ENCODE results near the gene A4GALT. TPM values are rescaled to one million over a fixed set of nuclear protein-coding genes. Genes with fewer than 3 reads are reported as not detected.

The A4GALT gene
- total RNA-seq, 2 experiments from 2014 or later: not detected

GRCh38 chr22:42693763-42694683, 26.6 kb downstream of the A4GALT start:
- no peaks in the 10 kb centered on the region for H3K9me3 Mint-ChIP-seq
- DNase-seq: no peak
- Histone ChIP-seq H3K27me3 (ENCODE audit: control insufficient read depth in 1 of 2, insufficient read depth in 2 of 2, low read length in 2 of 2) (no peaks in the 10 kb centered on the region), H3K36me3 (ENCODE audit: insufficient read depth, low read length) (no peaks in the 10 kb centered on the region), H3K27ac (ENCODE audit: low read depth in 1 of 2, low read length in 2 of 2) (no peak overlapping the region), H3K9me3 (ENCODE audit: control insufficient read depth in 1 of 2, insufficient read depth in 1 of 2, low read length in 2 of 2) (peaks cover 0 to 5% of the 10 kb centered on the region in 2 experiments), H3K4me3 (ENCODE audit: low read length) (no peak overlapping the region), H3K4me1 (ENCODE audit: insufficient read depth, low read length) (no peaks in the 10 kb centered on the region)
- intact Hi-C loops (cut with DNase I, micrococcal nuclease): no loop called here
- no peaks in the 10 kb centered on the region for H3K36me3 Mint-ChIP-seq (ENCODE audit: low read depth)
- no peak overlapping the region for H3K27ac Mint-ChIP-seq
- H3K4me1 Mint-ChIP-seq (ENCODE audit: low read depth): no peaks in the 10 kb centered on the region
- TF ChIP-seq, protein P1, sequence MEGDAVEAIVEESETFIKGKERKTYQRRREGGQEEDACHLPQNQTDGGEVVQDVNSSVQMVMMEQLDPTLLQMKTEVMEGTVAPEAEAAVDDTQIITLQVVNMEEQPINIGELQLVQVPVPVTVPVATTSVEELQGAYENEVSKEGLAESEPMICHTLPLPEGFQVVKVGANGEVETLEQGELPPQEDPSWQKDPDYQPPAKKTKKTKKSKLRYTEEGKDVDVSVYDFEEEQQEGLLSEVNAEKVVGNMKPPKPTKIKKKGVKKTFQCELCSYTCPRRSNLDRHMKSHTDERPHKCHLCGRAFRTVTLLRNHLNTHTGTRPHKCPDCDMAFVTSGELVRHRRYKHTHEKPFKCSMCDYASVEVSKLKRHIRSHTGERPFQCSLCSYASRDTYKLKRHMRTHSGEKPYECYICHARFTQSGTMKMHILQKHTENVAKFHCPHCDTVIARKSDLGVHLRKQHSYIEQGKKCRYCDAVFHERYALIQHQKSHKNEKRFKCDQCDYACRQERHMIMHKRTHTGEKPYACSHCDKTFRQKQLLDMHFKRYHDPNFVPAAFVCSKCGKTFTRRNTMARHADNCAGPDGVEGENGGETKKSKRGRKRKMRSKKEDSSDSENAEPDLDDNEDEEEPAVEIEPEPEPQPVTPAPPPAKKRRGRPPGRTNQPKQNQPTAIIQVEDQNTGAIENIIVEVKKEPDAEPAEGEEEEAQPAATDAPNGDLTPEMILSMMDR (IDR thresholded peaks at IDR 0.05): no peak
- ChIA-PET POLR2A (no interaction called here), CTCF (no interaction called here)
- no peak for ATAC-seq (ENCODE audit: poor library complexity)
- no peak overlapping the region for H3K4me3 Mint-ChIP-seq
- no peaks in the 10 kb centered on the region for H3K27me3 Mint-ChIP-seq

GRCh38 chr22:42693055-42693762, 27.5 kb downstream of the A4GALT start:
- H3K4me1 Mint-ChIP-seq (ENCODE audit: low read depth): no peaks in the 10 kb centered on the region
- H3K9me3 Mint-ChIP-seq: no peaks in the 10 kb centered on the region
- no peak overlapping the region for H3K4me3 Mint-ChIP-seq
- H3K27ac Mint-ChIP-seq: no peak overlapping the region
- TF ChIP-seq, protein P1 (IDR thresholded peaks at IDR 0.05): no peak
- CTCF ChIA-PET: no interaction called here
- ATAC-seq (ENCODE audit: poor library complexity): no peak
- POLR2A ChIA-PET: no interaction called here
- Histone ChIP-seq H3K27me3 (ENCODE audit: control insufficient read depth in 1 of 2, insufficient read depth in 2 of 2, low read length in 2 of 2) (no peaks in the 10 kb centered on the region), H3K9me3 (ENCODE audit: control insufficient read depth in 1 of 2, insufficient read depth in 1 of 2, low read length in 2 of 2) (peaks cover 0 to 5% of the 10 kb centered on the region in 2 experiments), H3K4me3 (ENCODE audit: low read length) (no peak overlapping the region), H3K27ac (ENCODE audit: low read depth in 1 of 2, low read length in 2 of 2) (no peak overlapping the region), H3K36me3 (ENCODE audit: insufficient read depth, low read length) (no peaks in the 10 kb centered on the region), H3K4me1 (ENCODE audit: insufficient read depth, low read length) (no peaks in the 10 kb centered on the region)
- H3K36me3 Mint-ChIP-seq (ENCODE audit: low read depth): no peaks in the 10 kb centered on the region
- DNase-seq: no peak
- intact Hi-C loops (cut with DNase I, micrococcal nuclease): no loop called here
- no peaks in the 10 kb centered on the region for H3K27me3 Mint-ChIP-seq

DNA sequence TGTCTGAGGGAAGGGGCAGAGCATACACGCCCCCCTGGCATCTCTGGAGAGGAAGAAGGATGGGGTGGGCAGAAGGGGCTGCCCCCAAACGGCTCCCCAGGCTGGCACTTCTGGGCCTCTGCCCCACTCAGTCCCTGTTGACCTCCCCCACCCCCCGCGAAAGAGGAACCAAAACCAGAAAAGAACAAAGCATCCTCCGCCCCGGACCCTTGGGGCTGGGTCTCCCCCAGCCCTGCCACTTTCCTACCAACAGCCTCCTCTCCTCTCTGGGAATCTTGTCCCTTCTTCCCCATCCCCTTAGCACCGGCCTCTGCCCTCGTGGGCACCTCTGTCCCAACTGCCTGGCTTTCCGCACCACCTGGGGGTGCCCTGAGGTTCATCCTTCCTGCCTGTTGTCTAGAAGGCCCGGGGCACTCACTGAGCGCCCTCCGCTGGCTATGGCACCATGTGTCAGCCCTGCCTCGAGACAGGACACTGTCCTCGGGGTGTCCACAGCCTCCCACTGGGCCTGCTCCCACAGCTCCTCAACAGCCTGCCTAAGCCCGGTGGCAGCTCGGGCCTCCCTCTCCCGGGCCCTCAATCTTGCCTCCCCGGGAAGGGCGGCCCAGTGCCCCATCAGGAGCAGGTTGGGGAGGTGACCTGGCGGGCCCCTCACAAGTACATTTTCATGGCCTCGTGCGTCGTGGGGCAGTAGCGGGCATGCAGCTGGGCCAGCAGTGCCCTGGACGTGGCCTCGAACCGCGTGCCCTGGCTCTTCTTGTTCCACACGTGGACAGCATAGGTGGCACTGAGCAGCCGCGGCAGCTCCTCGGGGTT, 28.2 kb downstream of the A4GALT start:
- Histone ChIP-seq H3K36me3 (ENCODE audit: insufficient read depth, low read length) (no peaks in the 10 kb centered on the region), H3K4me3 (ENCODE audit: low read length) (no peak overlapping the region), H3K27me3 (ENCODE audit: control insufficient read depth in 1 of 2, insufficient read depth in 2 of 2, low read length in 2 of 2) (no peaks in the 10 kb centered on the region), H3K4me1 (ENCODE audit: insufficient read depth, low read length) (no peaks in the 10 kb centered on the region), H3K9me3 (ENCODE audit: control insufficient read depth in 1 of 2, insufficient read depth in 1 of 2, low read length in 2 of 2) (peaks cover 0 to 5% of the 10 kb centered on the region in 2 experiments), H3K27ac (ENCODE audit: low read depth in 1 of 2, low read length in 2 of 2) (no peak overlapping the region)
- CTCF ChIA-PET: no interaction called here
- H3K36me3 Mint-ChIP-seq (ENCODE audit: low read depth): no peaks in the 10 kb centered on the region
- no peak for DNase-seq
- intact Hi-C loops (cut with DNase I, micrococcal nuclease): no loop called here
- POLR2A ChIA-PET: no interaction called here
- ATAC-seq (ENCODE audit: poor library complexity): no peak
- H3K4me1 Mint-ChIP-seq (ENCODE audit: low read depth): no peaks in the 10 kb centered on the region
- H3K27ac Mint-ChIP-seq: no peak overlapping the region
- H3K9me3 Mint-ChIP-seq: no peaks in the 10 kb centered on the region
- H3K4me3 Mint-ChIP-seq: no peak overlapping the region
- TF ChIP-seq, protein P1 (IDR thresholded peaks at IDR 0.05): no peak
- no peaks in the 10 kb centered on the region for H3K27me3 Mint-ChIP-seq

Measured in CD4-positive, alpha-beta T cell (primary cell).